Endothelial cell of umbilical vein (primary cell): Measurements from ENCODE around the gene ZNF280C. TPM values are rescaled to one million over a fixed set of nuclear protein-coding genes. Genes with fewer than 3 reads are reported as not detected.
A peak's percentile ranks its signal among the peaks of the same experiment; 100 is the strongest.

ENCODE experiments used
- BruUV-seq: library from RNA; stranded (reverse); fragments of 400-500 nt; replicated peaks from 2 replicates; lab custom pipeline; 2021; lab: Mats Ljungman, UMichigan
- CTCF ChIA-PET: fragments of 300-600, 350-600 bp; sonication (Branson Sonifier 250); formaldehyde crosslinking; loops from one replicate; lab custom pipeline; 2021; ENCODE audit warnings: antibody characterized with exemption, inconsistent platforms; lab: Charles Lee
- POLR2A ChIA-PET: fragments of 300-600, 350-600 bp; sonication (Branson Sonifier 250); formaldehyde crosslinking; loops from one replicate; lab custom pipeline; 2021; ENCODE audit warnings: antibody characterized with exemption, inconsistent platforms; lab: Charles Lee
- DNase-seq: peaks from one replicate; pipeline ENCODE4 v3.0.0-alpha.2; 2011; ENCODE audit warnings: low read depth, low spot score
- FAIRE-seq: peaks from 2 replicates; lab custom pipeline; 2011; peaks lifted over from hg19 to GRCh38; lab: Jason Lieb, UNC
- H2AFZ ChIP-seq: 2 replicates; pipeline ENCODE4 v1.6.0; 2012; ENCODE audit warnings: low read depth, low read length, control low read depth, inconsistent platforms
- H3K27ac ChIP-seq: 2 replicates; pipeline ENCODE4 v1.5.1; 2011; ENCODE audit warnings: low read depth, mild to moderate bottlenecking, control low read depth, low read length, moderate library complexity; ENCODE audit not compliant: insufficient read depth
- H3K27me3 ChIP-seq, 2 experiments: 2 replicates each; pipeline versions ENCODE4 v1.6.0 to v1.6.1; 2011; ENCODE audit warnings: low read length in 2 of 2, mixed read lengths in 1 of 2; ENCODE audit not compliant: control insufficient read depth in 2 of 2, insufficient read depth in 2 of 2
- H3K36me3 ChIP-seq, 2 experiments: 2 replicates in 1 of 2; 3 replicates in 1 of 2; pipeline ENCODE4 v1.5.1; 2011; ENCODE audit warnings: low read length in 2 of 2, mild to moderate bottlenecking in 1 of 2, moderate library complexity in 1 of 2; ENCODE audit not compliant: control insufficient read depth in 2 of 2, insufficient read depth in 2 of 2; ENCODE audit errors: extremely low read depth in 1 of 2
- H3K4me1 ChIP-seq: 3 replicates; pipeline ENCODE4 v1.5.1; 2011; ENCODE audit warnings: mild to moderate bottlenecking, low read length; ENCODE audit not compliant: control insufficient read depth, insufficient read depth; ENCODE audit errors: extremely low read depth
- H3K4me2 ChIP-seq: 2 replicates; pipeline ENCODE4 v1.6.1; 2011; ENCODE audit warnings: low read length, control low read depth, mixed read lengths; ENCODE audit not compliant: insufficient read depth
- H3K4me3 ChIP-seq, 3 experiments: fragments of 200-600 bp in 1 of 3; sonication (generic), shearing (Covaris generic) in 1 of 3; replicated peaks in 1 of 3; 2 replicates each; pipeline ENCODE4 v1.5.1; 2011 to 2016; ENCODE audit warnings: control low read depth in 3 of 3, low read length in 3 of 3, mild to moderate bottlenecking in 2 of 3, inconsistent platforms in 1 of 3, low read depth in 1 of 3, moderate library complexity in 1 of 3; ENCODE audit not compliant: insufficient read depth in 1 of 3
- H3K79me2 ChIP-seq: 2 replicates; pipeline ENCODE4 v1.6.0; 2012; ENCODE audit warnings: low read length, inconsistent platforms; ENCODE audit not compliant: control insufficient read depth, insufficient read depth
- H3K9ac ChIP-seq: replicated peaks from 2 replicates; pipeline ENCODE3; 2011; ENCODE audit warnings: low read length, control low read depth; ENCODE audit not compliant: insufficient read depth; ENCODE audit errors: extremely low read depth
- H3K9me1 ChIP-seq: replicated peaks from 3 replicates; pipeline ENCODE4 v1.6.0; 2011; ENCODE audit warnings: mild to moderate bottlenecking, low read length; ENCODE audit not compliant: control insufficient read depth, insufficient read depth; ENCODE audit errors: extremely low read depth
- H3K9me3 ChIP-seq: replicated peaks from 2 replicates; pipeline ENCODE4 v1.5.1; 2012; ENCODE audit warnings: low read length, inconsistent platforms; ENCODE audit not compliant: control insufficient read depth, insufficient read depth
- H4K20me1 ChIP-seq: replicated peaks from 2 replicates; pipeline ENCODE3; 2011; ENCODE audit warnings: mild to moderate bottlenecking, low read length; ENCODE audit not compliant: control insufficient read depth, insufficient read depth; ENCODE audit errors: extremely low read depth
- EZH2 ChIP-seq: IDR thresholded peaks from 2 replicates; pipeline ENCODE4 v1.6.1; 2012; ENCODE audit warnings: borderline replicate concordance, low read depth, mild to moderate bottlenecking, moderate library complexity, low read length, inconsistent platforms; ENCODE audit not compliant: severe bottlenecking
- FOS ChIP-seq: IDR thresholded peaks from 2 replicates; pipeline ENCODE4 v1.6.1; 2011; ENCODE audit warnings: mild to moderate bottlenecking, low read length, moderate library complexity, borderline replicate concordance; ENCODE audit not compliant: insufficient read depth
- GATA2 ChIP-seq: IDR thresholded peaks from 2 replicates; pipeline ENCODE4 v1.7.0; 2011; ENCODE audit warnings: low read depth, mild to moderate bottlenecking, moderate library complexity, mixed read lengths, low read length; ENCODE audit not compliant: insufficient read length, insufficient read depth
- JUN ChIP-seq: IDR thresholded peaks from 2 replicates; pipeline ENCODE4 v1.6.1; 2011; ENCODE audit warnings: borderline replicate concordance, low read depth; ENCODE audit not compliant: insufficient read length, insufficient read depth
- MYC ChIP-seq: IDR thresholded peaks from one replicate; pipeline ENCODE4 v1.6.1; 2011; ENCODE audit warnings: mild to moderate bottlenecking, low read depth, low read length
- POLR2A ChIP-seq: IDR thresholded peaks from 2 replicates; pipeline ENCODE4 v1.6.1; 2012; ENCODE audit warnings: low read depth, mild to moderate bottlenecking, control low read depth, low read length
- POLR2AphosphoS5 ChIP-seq: IDR thresholded peaks from 2 replicates; pipeline ENCODE4 v1.6.1; 2012; ENCODE audit warnings: low read depth, mild to moderate bottlenecking, control low read depth, low read length, moderate library complexity; ENCODE audit not compliant: insufficient read depth
- dilution Hi-C: fragments of 300-500 bp; cut with MboI; formaldehyde crosslinking; loops from one replicate; pipeline ENCODE4 v1.15.0; 2019; ENCODE audit warnings: low sequenced_read_pairs; ENCODE audit not compliant: extremely low pct_ligation_motif_present
- intact Hi-C: fragments of 100-400 bp; cut with micrococcal nuclease; formaldehyde crosslinking; loops from one replicate; pipeline ENCODE4 v1.10.0; 2022
- polyA plus RNA-seq, 4 experiments: library from polyadenylated mRNA; depleted of rRNA in 3 of 4; stranded (reverse) in 3 of 4; unstranded in 1 of 4; fragments of >200 nt; gene quantifications; 2 replicates each; pipeline versions ENCODE4 v1.2.1 to v1.2.3, GENCODE V29; 2011 to 2012; ENCODE audit warnings: missing spikeins in 1 of 4
- total RNA-seq: library from RNA; stranded (reverse); gene quantifications from 2 replicates; pipeline ENCODE4 v1.2.3, GENCODE V29; 2021
- TF ChIP-seq, protein P1 (sequence below), 2 donors: IDR thresholded peaks; 1 replicate in 1 of 2; 2 replicates in 1 of 2; pipeline ENCODE4 v1.5.1; 2011; ENCODE audit warnings: low read length in 2 of 2, mild to moderate bottlenecking in 2 of 2, moderate library complexity in 2 of 2, control low read depth in 1 of 2, inconsistent platforms in 1 of 2, low read depth in 1 of 2; ENCODE audit not compliant: insufficient read depth in 1 of 2; ENCODE audit errors: extremely low read depth in 1 of 2
- TF ChIP-seq, protein P2 (sequence below): IDR thresholded peaks from 2 replicates; pipeline ENCODE4 v1.6.1; 2011; ENCODE audit not compliant: insufficient read depth, insufficient read length

The ZNF280C gene
- total and polyA plus RNA-seq, 2 donors (not counting 3 experiments of a cell fraction or from before 2014, with no cell fraction given): 3.2 to 7.7 TPM

GRCh38 chrX:130170752-130171445 lies 97.8 kb downstream of the ZNF280C start:
- H3K9ac ChIP-seq: no peak overlapping the region
- intact Hi-C loops (no loop called here), dilution Hi-C loops (no loop called here)
- DNase-seq (no peak), FAIRE-seq (peak; percentile 40)
- H3K9me3 ChIP-seq: no peaks in the 10 kb centered on the region
- TF ChIP-seq EZH2: no peak
- TF ChIP-seq MYC: no peak
- TF ChIP-seq POLR2A: no peak
- TF ChIP-seq, protein P1, sequence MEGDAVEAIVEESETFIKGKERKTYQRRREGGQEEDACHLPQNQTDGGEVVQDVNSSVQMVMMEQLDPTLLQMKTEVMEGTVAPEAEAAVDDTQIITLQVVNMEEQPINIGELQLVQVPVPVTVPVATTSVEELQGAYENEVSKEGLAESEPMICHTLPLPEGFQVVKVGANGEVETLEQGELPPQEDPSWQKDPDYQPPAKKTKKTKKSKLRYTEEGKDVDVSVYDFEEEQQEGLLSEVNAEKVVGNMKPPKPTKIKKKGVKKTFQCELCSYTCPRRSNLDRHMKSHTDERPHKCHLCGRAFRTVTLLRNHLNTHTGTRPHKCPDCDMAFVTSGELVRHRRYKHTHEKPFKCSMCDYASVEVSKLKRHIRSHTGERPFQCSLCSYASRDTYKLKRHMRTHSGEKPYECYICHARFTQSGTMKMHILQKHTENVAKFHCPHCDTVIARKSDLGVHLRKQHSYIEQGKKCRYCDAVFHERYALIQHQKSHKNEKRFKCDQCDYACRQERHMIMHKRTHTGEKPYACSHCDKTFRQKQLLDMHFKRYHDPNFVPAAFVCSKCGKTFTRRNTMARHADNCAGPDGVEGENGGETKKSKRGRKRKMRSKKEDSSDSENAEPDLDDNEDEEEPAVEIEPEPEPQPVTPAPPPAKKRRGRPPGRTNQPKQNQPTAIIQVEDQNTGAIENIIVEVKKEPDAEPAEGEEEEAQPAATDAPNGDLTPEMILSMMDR (IDR thresholded peaks at IDR 0.05; ENCODE audit: extremely low read depth in 1 of 2, insufficient read depth in 1 of 2, low read depth in 1 of 2, low read length in 2 of 2): no peak
- TF ChIP-seq FOS: no peak
- no peak for TF ChIP-seq GATA2
- TF ChIP-seq, protein P2, sequence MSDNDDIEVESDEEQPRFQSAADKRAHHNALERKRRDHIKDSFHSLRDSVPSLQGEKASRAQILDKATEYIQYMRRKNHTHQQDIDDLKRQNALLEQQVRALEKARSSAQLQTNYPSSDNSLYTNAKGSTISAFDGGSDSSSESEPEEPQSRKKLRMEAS: no peak
- TF ChIP-seq JUN: no peak
- TF ChIP-seq POLR2AphosphoS5: no peak
- BruUV-seq: no TSS peak
- no peaks in the 10 kb centered on the region for H3K36me3 ChIP-seq
- H3K4me1 ChIP-seq: peaks cover 35% of the 10 kb centered on the region
- H3K27me3 ChIP-seq: no peaks in the 10 kb centered on the region
- ChIA-PET POLR2A (no interaction called here), CTCF (interaction anchor here (0.7 to 2.5 kb wide), 3 partner anchors 17 to 110 kb away, joined by 4 to 8 read pairs (median 4); no protein-coding TSS in a partner anchor)
- H3K9me1 ChIP-seq: no peaks in the 10 kb centered on the region
- no peak overlapping the region for H3K27ac ChIP-seq
- H2AFZ ChIP-seq: peak overlapping the region; percentile 32
- no peaks in the 10 kb centered on the region for H4K20me1 ChIP-seq
- H3K4me3 ChIP-seq: peak overlapping the region; percentile 30 to 53 (median 48)
- H3K79me2 ChIP-seq: no peaks in the 10 kb centered on the region
- H3K4me2 ChIP-seq: peak overlapping the region; percentile 57
